ENCODE results near the gene LEFTY2.
"Not testable (repeated sequence)": the region's sequence is repeated elsewhere in the genome, so short reads cannot be mapped to it uniquely, and the experiment has no call there.

The LEFTY2 gene

DNA sequence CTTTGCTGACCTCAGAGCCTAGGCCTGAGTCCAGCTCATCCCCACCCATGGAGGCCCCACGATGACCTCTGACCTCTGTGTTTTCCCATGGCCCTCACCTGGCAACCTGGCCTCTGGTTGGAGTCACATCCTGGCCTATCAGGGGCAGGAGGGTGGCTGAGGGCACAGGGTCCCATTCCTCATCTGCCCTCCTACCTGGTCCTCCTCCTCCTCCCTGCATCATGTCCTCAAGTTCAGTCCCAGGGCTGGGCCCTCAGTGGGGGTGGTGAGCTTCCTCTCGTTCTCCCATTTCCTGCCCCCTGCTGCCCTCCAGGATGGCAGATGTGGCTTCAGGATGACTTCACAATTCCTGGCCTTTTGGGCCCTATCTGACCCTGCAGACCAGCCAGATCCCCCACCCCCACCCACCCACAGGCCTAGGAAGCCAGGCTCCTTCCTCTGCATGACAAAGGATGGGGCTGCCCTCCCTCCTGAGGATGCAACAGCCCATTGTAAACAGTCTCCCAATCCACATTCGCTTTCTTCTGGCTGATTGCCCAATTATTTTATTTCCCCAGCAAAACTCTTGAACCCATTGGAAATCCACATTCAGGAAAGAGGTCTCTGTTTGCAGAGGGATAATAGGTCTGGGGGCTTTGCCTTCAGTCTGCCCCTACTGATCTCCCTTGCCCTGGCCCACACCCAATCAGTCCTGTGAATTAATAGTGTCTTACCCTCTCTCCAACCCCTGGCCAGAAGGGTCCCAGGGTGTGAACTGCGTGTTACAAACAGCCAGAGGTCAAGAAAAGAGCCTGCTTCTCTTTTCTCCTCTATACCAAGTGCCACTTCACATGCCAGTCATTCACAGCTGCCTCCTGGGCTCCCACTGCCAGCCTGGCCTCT, 41.7 kb downstream of the LEFTY2 start:
- no peak for DNase-seq (ENCODE audit: low spot score)

GRCh38 chr1:225897595-225898514, 43.2 kb downstream of the LEFTY2 start:
- DNase-seq (ENCODE audit: low spot score), result no peak

DNA sequence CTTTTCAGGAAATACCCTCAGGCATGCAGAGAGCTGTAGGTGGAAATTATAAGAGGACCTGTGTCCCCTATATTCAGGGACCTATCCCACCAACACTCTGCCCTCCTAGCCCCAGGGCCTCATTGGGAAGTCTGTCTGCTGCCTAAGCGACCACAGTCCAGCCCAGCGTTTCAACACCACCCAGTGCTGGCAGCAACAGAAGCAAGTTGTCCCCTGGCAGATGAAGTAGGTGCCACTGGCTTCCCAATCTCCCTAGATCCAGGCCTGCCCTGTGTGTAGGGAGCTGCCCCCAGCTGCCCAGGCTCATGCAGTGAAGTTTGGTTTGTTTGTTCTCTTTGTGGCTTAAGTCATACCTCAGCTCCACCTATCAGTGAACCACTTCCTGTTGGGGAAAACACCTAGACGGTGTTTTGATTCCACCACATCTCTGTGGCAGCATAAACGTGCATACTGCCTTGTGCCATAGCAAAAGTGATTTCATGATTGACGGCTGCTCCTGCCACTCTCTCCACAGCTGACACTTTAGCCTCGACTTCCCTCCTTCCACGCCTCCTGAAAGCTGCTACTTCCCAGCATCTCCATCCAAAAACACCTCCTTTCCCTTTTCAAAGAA, 44.0 kb downstream of the LEFTY2 start:
- no peak for DNase-seq (ENCODE audit: low spot score)

GRCh38 chr1:225896494-225896893, 44.5 kb downstream of the LEFTY2 start:
- DNase-seq (ENCODE audit: low spot score), result no peak

- no peak for DNase-seq (ENCODE audit: low spot score)
These were observed 48.7 kb downstream of the LEFTY2 start for GRCh38 chr1:225892307-225892706.

GRCh38 chr1:225891229-225891972, 49.6 kb downstream of the LEFTY2 start:
- DNase-seq (ENCODE audit: low spot score), result no peak

DNA sequence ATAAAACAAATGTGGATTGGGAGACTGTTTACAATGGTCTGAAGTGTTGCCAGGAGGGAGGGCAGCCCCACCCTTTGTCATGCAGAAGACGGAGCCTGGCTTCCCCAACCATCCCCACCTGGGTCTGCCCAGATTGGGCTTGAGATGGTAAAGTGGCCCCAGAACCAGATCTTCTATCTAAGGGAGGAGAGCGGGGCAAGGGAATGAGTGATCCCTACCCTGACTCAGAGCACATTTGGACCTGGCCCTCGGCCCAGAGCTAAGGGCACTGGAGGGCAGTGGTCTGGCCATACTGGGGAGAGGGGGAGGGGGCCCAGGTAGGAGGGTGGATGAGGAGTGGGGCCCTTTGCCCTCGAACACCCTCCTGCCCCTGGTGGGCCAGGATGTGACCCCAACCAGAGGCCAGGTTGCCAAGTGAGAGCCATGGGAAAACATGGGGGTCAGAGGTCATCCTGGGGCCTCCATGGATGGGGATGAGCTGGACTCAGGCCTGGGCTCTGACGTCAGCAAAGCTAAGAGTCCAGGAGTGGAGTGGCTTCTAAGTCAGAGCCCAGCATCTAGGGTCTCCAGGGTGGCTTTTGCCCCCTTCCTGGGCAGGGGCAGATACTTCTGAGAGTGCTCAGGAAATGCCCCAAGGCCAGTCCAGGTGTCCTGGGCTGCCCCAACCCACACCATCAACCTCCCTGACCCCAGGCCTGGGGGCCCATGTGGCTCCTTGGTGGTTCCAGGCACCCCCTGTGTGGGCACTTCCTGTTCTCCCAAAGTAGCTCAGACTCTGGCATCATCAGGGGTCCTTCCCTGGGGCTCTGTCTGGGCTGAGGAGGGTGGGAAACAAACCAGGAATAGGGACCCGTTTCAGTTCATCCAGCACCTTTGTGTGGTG, 50.4 kb downstream of the LEFTY2 start:
- no peak for DNase-seq (ENCODE audit: low spot score)

DNA sequence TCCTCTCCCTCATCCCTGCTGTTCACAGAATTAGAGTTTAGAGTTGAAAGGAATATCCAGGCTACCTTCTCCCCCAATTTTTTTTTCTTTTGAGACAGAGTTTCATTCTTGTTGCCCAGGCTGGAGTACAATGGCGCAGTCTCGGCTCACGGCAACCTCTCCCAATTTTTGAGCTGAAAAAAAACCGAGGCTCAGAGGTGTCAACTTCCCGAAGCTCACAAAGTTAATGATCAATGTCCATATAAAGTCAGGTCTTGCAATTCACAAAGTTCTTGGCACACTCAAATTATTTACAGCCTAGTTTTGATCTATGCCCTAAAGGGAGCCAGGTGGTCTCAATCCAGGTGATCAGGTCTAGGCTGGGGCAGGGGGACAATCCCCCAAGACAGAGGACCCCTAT, 51.3 kb downstream of the LEFTY2 start:
- no peak for DNase-seq (ENCODE audit: low spot score)

GRCh38 chr1:225888898-225889601, 52.0 kb downstream of the LEFTY2 start, which contains the start of gene LEFTY1:
LEFTY1 (minus strand) TSS chr1:225889146; CDS start chr1:225889066, 80 bp downstream.
- DNase-seq (ENCODE audit: low spot score), result no peak

DNA sequence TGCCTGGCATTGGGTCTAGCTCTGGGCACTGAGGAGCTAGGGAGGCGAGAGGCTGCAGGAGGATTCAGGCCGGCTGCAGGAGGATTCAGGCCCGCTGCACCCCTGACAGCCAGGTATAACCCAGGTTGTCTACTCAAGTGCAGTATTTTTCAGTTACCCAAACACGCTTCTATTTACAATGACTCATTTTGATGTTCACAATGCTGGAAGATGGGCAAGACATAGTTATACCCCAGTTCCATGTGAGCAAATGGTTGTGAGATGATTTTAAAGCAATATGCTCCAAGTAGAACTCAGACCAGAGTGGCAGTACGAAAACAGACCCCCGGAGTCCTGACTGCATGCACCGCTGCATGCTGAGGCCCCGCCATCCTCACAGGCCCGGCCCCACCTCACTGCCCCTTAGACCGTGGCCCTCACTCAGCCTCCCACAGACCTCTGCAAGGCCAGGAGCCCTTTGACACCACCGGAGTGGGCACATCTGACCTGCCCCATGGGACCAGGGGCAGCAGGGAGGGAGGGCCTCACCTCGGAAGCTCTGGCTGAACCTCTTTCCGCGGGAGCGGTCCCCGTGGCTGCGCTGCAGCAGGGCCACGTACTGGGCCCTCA, 52.6 kb downstream of the LEFTY2 start:
- no peak for DNase-seq (ENCODE audit: low spot score)

DNA sequence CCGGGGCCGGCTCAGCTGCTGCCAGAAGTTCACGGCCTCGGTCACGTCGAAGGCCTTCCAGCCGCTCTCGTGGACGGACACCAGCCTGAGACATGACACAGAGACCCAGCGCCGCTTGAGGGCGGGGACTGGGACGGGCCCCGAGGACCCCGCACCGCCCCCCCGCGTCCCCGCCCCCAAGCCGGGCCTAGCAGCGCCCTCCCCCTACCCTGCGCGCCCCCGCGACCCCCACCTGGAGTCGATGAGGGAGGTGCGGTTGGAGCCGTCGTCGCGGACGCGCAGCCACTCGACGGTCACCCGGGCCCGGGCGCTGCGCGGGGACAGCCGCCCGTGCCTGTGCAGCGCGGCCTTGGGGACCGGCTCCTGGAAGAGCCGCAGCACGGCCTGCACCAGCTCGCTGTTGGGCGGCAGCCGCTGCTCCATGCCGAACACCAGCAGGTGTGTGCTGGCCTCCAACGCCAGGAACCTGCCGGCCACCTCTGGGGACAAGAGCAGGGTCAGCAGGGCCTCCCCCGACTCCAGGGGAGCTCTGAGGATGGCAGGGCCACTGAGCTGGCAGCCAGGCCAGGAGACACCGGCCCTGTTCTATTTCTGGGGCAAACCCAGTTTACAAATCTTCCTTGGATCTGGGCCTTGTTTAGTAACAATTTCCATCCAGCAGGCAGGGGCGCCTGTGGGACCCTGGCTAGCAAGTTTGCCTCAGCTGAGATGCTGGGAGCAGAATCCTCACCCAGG, 53.3 kb downstream of the LEFTY2 start:
- not testable (repeated sequence) for DNase-seq (ENCODE audit: low spot score)

DNA sequence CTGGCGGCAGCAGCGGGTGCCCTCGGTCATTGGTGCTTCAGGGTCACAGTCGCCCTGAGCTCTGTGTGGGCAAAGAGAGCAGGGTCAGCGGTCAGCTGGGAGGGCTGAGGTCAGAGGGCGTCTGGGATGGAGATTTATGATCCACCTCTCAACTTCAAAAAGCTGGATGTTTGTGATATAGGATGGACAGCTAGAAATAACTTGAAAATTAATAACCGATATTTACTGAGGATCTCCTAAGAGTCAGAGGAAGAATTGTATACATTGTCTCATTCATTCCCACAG, 54.0 kb downstream of the LEFTY2 start:
- no peak for DNase-seq (ENCODE audit: low spot score)
